Calu3 (cell line): ENCODE data around the gene KIF18B. TPM values are rescaled to one million over a fixed set of nuclear protein-coding genes. Genes with fewer than 3 reads are reported as not detected.

ENCODE experiments used
- BruUV-seq: library from RNA; stranded (reverse); fragments of 400-500 nt; replicated peaks from 2 replicates; lab custom pipeline; 2021; lab: Mats Ljungman, UMichigan
- CTCF ChIA-PET: fragments of 300-600 bp; sonication (Branson Sonifier 250); formaldehyde crosslinking; loops from one replicate; lab custom pipeline; 2022; ENCODE audit warnings: antibody characterized with exemption; lab: Charles Lee
- DNase-seq: peaks from one replicate; pipeline ENCODE4 v3.0.0; 2022
- H3K27ac Mint-ChIP-seq: one replicate; pipeline ENCODE4 v1.8.0; 2022; ENCODE audit warnings: mixed read lengths; ENCODE audit not compliant: unreplicated experiment
- H3K27me3 Mint-ChIP-seq: one replicate; pipeline ENCODE4 v1.8.0; 2022; ENCODE audit warnings: mixed read lengths; ENCODE audit not compliant: unreplicated experiment
- H3K36me3 Mint-ChIP-seq: one replicate; pipeline ENCODE4 v1.8.0; 2022; ENCODE audit warnings: mild to moderate bottlenecking, moderate library complexity, mixed read lengths; ENCODE audit not compliant: insufficient read depth, unreplicated experiment
- H3K4me1 Mint-ChIP-seq: one replicate; pipeline ENCODE4 v1.8.0; 2022; ENCODE audit warnings: mild to moderate bottlenecking, low read depth, mixed read lengths; ENCODE audit not compliant: unreplicated experiment
- H3K4me3 Mint-ChIP-seq: one replicate; pipeline ENCODE4 v1.8.0; 2022; ENCODE audit warnings: mild to moderate bottlenecking, low read depth, moderate library complexity, mixed read lengths; ENCODE audit not compliant: unreplicated experiment
- H3K9me3 Mint-ChIP-seq: one replicate; pipeline ENCODE4 v1.8.0; 2022; ENCODE audit warnings: low read depth, mixed read lengths; ENCODE audit not compliant: unreplicated experiment
- intact Hi-C: fragments of 100-400 bp; cut with micrococcal nuclease; formaldehyde crosslinking; loops from one replicate; pipeline ENCODE4 v1.10.0; 2022; ENCODE audit not compliant: unreplicated experiment
- total RNA-seq: library from RNA; stranded (reverse); gene quantifications from 2 replicates; pipeline ENCODE4 v1.2.3, GENCODE V29; 2022
- TF ChIP-seq, protein P1 (sequence below): fragments of 200-600 bp; IDR thresholded peaks from one replicate; pipeline ENCODE4 v1.8.0; 2022; ENCODE audit warnings: antibody characterized with exemption; ENCODE audit not compliant: unreplicated experiment

KIF18B gene
- total RNA-seq, 1 experiment from 2014 or later, result 84.6 TPM

DNA sequence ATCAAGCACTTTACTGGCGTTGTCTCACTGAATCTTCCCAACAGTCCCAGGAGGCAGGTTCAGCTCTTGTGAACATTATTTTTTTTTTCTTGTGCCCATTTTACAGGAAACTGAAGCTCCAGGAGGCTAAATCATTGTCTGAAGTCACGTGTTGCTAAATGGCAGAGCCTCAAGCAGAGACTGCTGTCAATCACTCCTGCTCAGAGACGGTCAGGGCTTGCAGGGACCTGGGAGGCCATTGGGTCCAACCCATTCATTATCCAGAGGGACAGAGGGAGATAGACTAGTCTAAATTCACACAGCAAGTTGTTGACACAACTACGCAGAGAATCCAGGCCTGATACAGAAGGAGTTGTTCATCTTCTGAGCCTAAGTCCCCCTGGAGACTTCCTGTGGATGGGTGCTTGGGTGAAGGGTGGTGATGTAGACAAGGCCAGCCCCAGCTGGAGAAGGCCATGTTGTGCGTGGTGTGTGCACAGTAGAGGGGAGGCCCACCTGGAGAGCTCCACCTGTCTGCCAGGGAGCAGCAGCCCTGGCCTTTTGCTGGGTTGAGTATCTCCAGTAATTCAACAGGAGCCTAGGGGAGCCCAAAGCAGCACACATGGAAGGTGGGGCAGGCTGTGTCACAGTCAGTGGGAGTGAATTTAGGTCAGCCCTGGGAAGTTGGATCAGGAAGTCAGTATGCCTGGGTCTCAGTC lies 44.8 kb upstream of the KIF18B start:
- H3K4me3 Mint-ChIP-seq, result no peak overlapping the region
- peaks cover 16% of the 10 kb centered on the region for H3K4me1 Mint-ChIP-seq
- H3K9me3 Mint-ChIP-seq, result no peaks in the 10 kb centered on the region
- CTCF ChIA-PET, result interaction anchor here (0.5 to 2.8 kb wide), 6 partner anchors 10 to 422 kb away, joined by 3 to 12 read pairs (median 5); no protein-coding TSS in a partner anchor
- intact Hi-C loops, result no loop called here
- peaks cover 81% of the 10 kb centered on the region for H3K27me3 Mint-ChIP-seq
- BruUV-seq, result no TSS peak
- no peak overlapping the region for H3K27ac Mint-ChIP-seq
- TF ChIP-seq, protein P1, sequence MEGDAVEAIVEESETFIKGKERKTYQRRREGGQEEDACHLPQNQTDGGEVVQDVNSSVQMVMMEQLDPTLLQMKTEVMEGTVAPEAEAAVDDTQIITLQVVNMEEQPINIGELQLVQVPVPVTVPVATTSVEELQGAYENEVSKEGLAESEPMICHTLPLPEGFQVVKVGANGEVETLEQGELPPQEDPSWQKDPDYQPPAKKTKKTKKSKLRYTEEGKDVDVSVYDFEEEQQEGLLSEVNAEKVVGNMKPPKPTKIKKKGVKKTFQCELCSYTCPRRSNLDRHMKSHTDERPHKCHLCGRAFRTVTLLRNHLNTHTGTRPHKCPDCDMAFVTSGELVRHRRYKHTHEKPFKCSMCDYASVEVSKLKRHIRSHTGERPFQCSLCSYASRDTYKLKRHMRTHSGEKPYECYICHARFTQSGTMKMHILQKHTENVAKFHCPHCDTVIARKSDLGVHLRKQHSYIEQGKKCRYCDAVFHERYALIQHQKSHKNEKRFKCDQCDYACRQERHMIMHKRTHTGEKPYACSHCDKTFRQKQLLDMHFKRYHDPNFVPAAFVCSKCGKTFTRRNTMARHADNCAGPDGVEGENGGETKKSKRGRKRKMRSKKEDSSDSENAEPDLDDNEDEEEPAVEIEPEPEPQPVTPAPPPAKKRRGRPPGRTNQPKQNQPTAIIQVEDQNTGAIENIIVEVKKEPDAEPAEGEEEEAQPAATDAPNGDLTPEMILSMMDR, result no peak
- no peaks in the 10 kb centered on the region for H3K36me3 Mint-ChIP-seq
- no peak for DNase-seq

DNA sequence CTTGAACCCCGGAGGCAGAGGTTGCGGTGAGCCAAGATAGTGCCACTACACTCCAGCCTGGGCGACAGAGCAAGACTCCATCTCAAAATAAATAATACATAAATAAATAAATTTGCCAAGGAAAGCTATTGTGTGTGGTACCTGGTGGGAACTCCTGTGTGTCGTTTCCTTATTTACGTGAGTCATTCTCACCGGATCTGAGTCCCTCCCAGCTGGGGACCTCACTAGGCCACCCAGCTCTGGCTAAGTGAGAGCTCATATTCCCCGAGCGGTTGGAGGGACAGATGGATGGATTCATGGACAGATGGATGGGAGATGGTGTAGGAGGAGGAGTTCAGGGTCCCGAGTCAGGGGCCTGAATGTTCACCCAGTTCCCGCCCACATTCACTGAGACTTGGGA lies 43.4 kb upstream of the KIF18B start:
- TF ChIP-seq, protein P1, result no peak
- CTCF ChIA-PET, result interaction anchor here (0.9 to 2.8 kb wide), 9 partner anchors 9 to 71 kb away, joined by 3 to 12 read pairs (median 5); partner anchors contain the start of gene C1QL1
- intact Hi-C loops, result no loop called here
- DNase-seq, result peak; percentile 46
- Mint-ChIP-seq H3K27me3 (peaks cover 81% of the 10 kb centered on the region), H3K36me3 (no peaks in the 10 kb centered on the region), H3K27ac (no peak overlapping the region), H3K9me3 (no peaks in the 10 kb centered on the region), H3K4me1 (peaks cover 8% of the 10 kb centered on the region), H3K4me3 (no peak overlapping the region)
- BruUV-seq, result no TSS peak

DNA sequence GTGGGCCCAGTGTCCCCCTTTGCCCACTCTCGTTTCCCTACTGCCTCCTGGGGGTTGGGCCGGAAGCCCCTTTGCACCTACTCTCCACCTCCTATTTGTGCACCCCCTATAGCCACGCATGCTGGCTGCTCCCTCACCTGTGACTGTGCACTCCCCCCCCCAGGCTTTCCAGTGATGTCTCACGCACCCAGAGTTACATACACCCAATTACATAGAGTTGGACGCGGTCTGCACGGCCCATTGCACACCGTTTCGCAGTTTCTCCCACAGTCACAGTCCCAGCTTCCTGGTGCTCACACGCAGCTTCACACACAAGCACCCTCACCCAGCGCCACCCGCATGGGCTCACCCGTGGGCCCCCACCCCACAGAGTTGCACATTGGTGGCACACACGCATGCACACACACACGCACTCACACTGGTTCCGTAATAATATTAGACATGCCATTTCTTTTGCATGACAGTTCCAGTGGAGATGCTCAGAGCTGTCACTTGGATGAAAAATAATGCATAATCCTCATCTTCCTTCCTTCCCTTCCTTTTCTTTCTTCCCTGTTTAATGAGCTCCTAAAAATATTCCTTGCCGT lies 42.1 kb upstream of the KIF18B start:
- CTCF ChIA-PET, result interaction anchor here (1.1 kb wide), 1 partner anchor 11 kb away, joined by 3 read pairs; no protein-coding TSS in a partner anchor

More for the DNA sequence above, 42.1 kb upstream of the KIF18B start:
- no peak for DNase-seq
- H3K9me3 Mint-ChIP-seq, result no peaks in the 10 kb centered on the region
- H3K4me3 Mint-ChIP-seq, result no peak overlapping the region
- intact Hi-C loops, result no loop called here
- TF ChIP-seq, protein P1, result no peak
- no peak overlapping the region for H3K27ac Mint-ChIP-seq
- peaks cover 8% of the 10 kb centered on the region for H3K4me1 Mint-ChIP-seq
- H3K36me3 Mint-ChIP-seq, result no peaks in the 10 kb centered on the region
- BruUV-seq, result no TSS peak
- H3K27me3 Mint-ChIP-seq, result peaks cover 81% of the 10 kb centered on the region
